NCI-H2081 (cell line): ENCODE measurements around the gene TSACC.
"Not testable (repeated sequence)": the region's sequence is repeated elsewhere in the genome, so short reads cannot be mapped to it uniquely, and the experiment has no call there.

Experiments
- DNase-seq, 2 experiments: peaks; one replicate each; lab custom pipeline; 2025; lab: John Stamatoyannopoulos, UW

TSACC gene

GRCh38 chr1:156338180-156338976, at the start of gene TSACC, which contains the start of gene CCT3:
TSACC (plus strand) TSS chr1:156338526; CDS start chr1:156339758, 1,232 bp downstream.
CCT3 (minus strand) TSS chr1:156338292; CDS start chr1:156338184, 108 bp downstream.
- DNase-seq, result peak; percentile 100

DNA sequence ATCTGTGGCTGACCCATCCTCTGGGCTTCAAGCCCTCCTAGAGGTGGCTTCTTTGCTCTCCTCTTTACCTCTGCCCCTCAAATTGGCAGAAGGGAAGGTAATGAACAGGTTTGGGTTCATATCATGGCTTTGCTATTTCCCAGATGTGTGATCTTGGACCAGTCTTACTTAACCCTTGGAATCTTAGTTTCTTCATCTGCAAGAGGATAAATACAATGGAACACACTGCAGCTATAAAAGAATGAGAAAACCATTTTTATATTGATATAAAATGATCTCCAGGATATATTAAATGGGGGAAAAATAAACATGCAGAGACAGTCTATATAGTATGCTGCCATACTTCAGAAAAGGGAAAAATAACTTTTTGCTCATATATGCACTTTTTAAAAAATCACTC, 48.5 kb upstream of the TSACC start:
- no peak for DNase-seq

DNA sequence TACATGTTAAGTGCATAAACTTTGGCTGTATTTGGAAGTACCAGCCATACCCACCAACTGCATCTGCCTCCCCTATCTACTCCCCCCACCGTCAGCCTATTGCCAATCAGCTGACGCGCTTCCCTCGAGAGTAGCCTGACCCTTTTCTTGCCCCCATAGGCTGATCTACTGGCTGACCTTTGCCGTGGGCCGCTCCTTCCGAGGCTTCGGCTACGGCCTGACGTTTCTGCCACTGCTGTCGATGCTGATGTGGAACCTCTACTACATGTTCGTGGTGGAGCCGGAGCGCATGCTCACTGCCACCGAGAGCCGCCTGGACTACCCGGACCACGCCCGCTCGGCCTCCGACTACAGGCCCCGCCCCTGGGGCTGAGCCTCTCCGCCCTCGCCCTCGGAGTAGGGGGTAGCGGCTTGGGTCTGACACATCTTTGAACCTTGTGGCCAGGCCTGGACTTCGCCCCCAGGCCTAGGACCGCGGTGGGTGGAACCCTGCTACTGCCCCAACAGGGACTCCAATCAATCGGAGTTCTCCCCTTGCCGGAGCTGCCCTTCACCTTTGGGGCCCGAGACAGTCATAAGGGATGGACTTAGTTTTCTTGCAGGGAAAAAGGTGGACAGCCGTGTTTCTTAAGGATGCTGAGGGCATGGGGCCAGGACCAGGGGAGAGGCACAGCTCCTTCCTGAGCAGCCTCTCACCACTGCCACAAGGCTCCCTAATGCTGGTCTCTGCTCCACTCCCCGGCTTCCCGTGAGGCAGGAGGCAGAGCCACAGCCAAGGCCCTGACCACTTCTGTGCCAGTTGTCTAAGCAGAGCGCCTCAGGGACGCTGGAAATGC, 46.9 kb upstream of the TSACC start:
- DNase-seq, result peak; percentile 46 to 73

GRCh38 chr1:156293098-156293434, 45.3 kb upstream of the TSACC start:
- no peak for DNase-seq

DNA sequence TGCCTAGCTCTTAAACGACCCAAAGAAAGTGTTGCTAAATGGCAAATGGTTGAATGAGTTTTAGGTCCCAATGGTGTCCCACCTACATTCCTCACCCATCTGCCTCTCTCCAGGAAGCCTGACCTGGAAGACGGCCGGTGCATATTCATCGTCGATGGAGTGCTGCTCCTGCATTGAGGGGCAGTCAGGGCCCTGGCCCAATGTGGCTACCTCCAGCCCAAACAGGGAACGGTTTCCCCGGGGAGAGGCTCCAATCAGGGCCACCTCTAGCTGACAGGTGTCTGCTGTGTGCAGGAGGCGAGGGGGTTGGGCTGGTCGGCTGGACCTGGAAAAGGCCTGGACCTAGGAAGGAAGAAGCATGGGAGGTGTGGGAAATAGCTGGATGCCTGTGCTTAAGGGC, 44.4 kb upstream of the TSACC start:
- no peak for DNase-seq

- peak; percentile 55 to 75 for DNase-seq
Observed at GRCh38 chr1:156295391-156295947, 42.9 kb upstream of the TSACC start, which contains the start of gene GLMP. GLMP (minus strand) TSS chr1:156295679; CDS start chr1:156295645, 34 bp downstream.

- DNase-seq, result no peak
Observed at GRCh38 chr1:156298852-156299357, 39.4 kb upstream of the TSACC start, which contains the start of gene VHLL. VHLL (minus strand) TSS chr1:156299307; CDS start chr1:156299189, 118 bp downstream.

- no peak for DNase-seq
Observed at GRCh38 chr1:156303241-156303640, 35.1 kb upstream of the TSACC start.

DNA sequence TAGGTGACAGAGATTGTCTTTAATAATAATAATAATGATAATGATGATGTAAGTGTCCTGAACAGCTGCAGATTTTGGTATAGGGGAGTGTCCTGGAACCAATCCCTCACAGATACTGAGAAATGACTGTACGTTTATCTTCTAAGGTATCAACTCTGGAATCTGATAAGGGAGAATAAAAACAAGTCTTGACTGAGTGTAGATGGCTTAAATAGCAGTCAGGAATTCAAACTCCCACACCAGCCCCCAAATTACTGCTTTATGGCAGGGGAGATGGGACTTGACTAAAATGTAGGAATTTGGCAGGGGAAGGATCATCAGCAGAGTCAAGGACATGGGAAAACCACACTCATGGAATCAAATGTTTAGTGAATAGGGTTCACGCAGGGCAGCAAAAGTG, 33.1 kb upstream of the TSACC start:
- no peak for DNase-seq

DNA sequence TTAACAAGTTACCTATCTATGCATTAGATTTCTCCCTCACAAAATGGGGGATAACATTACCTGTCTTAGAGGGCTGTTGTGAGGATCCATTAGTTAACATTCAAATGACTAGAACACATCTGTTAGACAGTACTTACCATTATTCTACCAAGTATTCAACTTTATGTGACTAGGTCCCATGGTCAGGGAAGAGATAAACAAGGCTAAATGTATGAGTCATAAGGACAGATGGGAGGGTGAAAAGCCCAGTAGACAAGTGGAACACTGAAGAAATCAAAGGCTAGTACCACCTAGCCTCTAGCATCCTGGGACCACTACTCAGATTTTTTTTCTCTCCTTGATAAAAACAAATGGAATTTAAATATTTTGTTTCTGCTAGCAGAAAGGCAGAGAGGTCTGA, 30.2 kb upstream of the TSACC start:
- DNase-seq, result no peak

DNA sequence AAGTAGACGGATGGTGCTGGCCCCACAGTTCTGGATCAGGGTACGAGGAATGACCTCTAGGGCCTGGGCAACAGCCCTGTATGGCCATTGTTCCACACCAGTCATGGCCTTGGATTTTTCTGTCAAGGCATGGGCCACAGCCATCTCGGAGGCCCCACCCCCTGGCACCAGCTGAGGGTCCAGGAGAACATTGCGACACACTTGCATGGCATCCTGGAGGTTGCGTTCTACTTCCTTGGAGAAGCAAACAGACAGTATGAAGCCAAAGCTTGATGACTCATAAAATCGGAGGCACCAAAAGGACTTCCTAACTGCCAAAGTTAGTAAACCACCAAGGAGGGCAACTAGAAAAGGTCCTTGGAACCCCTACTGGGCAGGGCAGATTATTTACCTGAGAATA, 27.4 kb upstream of the TSACC start:
- DNase-seq, result no peak

GRCh38 chr1:156316909-156317308, 21.4 kb upstream of the TSACC start:
- DNase-seq, result no peak

DNA sequence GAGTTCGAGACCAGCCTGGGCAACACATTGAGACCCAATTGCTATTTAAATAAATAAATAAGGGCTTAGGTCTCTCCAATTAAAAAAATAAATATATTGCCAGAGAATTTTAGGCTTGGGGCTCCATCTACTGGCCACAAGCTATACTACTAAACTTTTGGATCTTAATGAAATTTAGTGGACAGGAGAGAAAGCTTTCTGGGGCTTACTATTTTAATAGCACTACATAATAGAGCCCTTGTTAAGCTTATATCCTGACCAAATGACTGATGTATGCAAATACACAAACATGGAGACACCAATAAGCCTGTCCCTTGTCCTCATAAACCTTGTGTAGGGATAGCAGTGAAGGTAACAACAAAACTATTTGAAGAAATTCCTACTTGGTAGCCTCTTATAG, 18.7 kb upstream of the TSACC start:
- DNase-seq, result peak in 1 of 2 experiments; percentile 21

GRCh38 chr1:156320560-156320959, 17.8 kb upstream of the TSACC start:
- DNase-seq, result no peak

- DNase-seq, result not testable (repeated sequence)
Observed at GRCh38 chr1:156323179-156323578, 15.1 kb upstream of the TSACC start.

DNA sequence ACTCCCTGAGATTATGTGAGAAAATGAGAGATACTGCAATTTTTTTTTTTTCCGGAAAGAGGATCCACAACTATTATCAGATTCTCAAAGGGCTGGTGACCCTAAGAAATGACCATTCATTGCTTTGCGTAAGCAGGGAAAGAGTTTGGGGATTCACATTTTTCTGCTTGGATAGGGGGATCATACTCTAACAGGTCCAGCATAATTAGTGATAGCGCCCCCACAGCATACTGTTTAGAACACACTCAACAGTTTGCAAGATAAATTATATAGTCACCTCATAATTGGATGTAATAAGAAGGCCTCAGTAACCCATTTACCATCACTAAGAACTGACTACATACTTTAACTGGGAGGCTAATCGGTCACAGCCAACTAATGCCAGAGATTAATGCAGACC, 2.1 kb upstream of the TSACC start:
- peak in 1 of 2 experiments; percentile 31 for DNase-seq

DNA sequence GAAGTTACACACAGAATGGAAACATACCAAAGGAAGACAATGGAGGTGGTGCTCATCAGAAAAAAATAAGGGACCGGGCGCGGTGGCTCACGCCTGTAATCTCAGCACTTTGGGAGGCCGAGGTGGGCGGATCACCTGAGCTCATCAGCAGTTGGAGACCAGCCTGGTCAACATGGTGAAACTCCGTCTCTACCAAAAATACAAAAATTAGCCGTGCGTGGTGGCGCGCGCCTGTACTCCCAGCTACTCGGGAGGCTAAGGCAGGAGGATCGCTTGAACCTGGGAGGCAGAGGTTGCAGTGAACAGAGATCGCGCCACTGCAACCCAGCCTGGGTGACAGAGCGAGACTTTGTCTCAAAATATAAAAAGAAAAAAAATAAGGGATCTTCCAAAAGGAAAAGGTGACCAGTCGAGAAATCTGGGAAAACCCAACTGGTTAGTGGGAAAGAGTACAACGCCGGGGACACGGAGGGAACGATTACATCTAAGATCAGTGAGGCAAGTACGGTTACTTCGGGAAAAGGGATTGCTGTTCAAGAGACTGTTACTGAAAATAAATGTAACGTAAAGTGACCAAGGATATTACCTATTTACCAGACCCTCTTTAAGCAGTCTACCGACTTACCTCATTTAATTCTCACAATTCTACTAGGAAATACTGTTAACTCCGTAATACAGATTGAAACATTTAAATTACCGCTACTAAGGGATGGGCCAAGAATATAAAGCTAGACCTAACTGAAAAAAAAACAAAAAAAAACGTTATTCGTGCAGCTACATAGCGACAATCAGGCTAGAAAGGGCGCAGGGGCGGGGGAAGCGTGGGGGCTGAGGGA, 1.1 kb upstream of the TSACC start:
- DNase-seq, result no peak

DNA sequence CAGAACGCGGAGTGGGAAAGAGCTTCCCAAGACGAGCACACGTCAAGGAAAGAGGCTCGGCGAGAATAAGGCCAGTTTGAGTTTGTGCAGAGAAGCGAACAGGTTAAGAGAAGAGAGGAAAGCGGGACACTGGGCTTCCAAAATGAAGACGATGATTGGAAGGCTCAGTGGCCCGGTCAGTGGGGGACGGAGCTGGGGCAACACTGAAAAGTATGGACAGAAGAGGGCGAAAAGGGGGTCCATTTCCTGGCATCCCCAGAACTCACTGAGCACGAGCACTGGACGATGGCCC, 492 bp upstream of the TSACC start:
- no peak for DNase-seq

- no peak for DNase-seq
Observed at GRCh38 chr1:156342166-156342955, 4.0 kb downstream of the TSACC start.

- DNase-seq, result no peak
Observed at GRCh38 chr1:156344409-156344808, 6.1 kb downstream of the TSACC start.

DNA sequence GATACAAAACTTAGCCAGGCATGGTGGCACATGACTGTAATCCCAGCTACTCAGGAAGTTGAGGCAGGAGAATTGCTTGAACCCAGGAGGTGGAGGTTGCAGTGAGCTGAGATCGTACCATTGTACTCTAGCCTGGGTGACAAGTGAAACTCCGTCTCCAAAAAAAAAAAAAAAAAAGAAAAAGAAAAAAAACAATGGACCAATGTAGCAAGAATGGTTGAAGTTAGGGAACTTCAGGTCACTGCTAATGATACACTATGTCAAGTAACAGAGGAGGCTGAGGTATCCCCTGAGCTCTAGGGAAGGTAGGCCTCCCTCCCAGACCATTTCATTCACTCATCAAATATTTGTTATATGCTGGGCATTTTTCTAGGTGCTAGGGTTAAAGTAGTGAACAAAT, 7.7 kb downstream of the TSACC start:
- not testable (repeated sequence) for DNase-seq
